ENCODE measurements around the gene HK1. TPM values are rescaled to one million over a fixed set of nuclear protein-coding genes. Genes with fewer than 3 reads are reported as not detected.
A peak's percentile ranks its signal among the peaks of the same experiment; 100 is the strongest.

HK1 gene
- total and polyA plus RNA-seq, 2 donors (not counting 1 experiment from before 2014, with no cell fraction given): 24.7 to 40.8 TPM

GRCh38 chr10:69338133-69338456 lies 59.8 kb downstream of the HK1 start:
- peaks cover 0 to 10% of the 10 kb centered on the region in 2 experiments for H3K36me3 ChIP-seq (replicated peaks in 1 of 2; ENCODE audit: control extremely low read depth in 1 of 2, control insufficient read depth in 1 of 2, extremely low read depth in 1 of 2, insufficient read depth in 2 of 2, low read length in 1 of 2)
- H3K4me2 ChIP-seq (replicated peaks; ENCODE audit: low read depth, low read length, poor library complexity, severe bottlenecking): no peak overlapping the region
- no peak for DNase-seq
- no peaks in the 10 kb centered on the region for H3K27me3 Mint-ChIP-seq
- intact Hi-C loops (cut with micrococcal nuclease): no loop called here
- H3K4me1 Mint-ChIP-seq: peaks cover 53% of the 10 kb centered on the region
- H3K79me2 ChIP-seq (ENCODE audit: control insufficient read depth, insufficient read depth, low read length): peaks cover 97% of the 10 kb centered on the region
- TF ChIP-seq CTCF (IDR thresholded peaks at IDR 0.05) (no peak), EZH2 (IDR thresholded peaks at IDR 0.05; ENCODE audit: borderline replicate concordance, insufficient read depth, low read depth, low read length, poor library complexity, severe bottlenecking) (no peak)
- H3K27ac ChIP-seq (ENCODE audit: low read length in 2 of 2): no peak overlapping the region
- POLR2A ChIA-PET: no interaction called here
- no peak overlapping the region for H3K4me3 ChIP-seq (ENCODE audit: control extremely low read depth in 1 of 5, extremely low read depth in 1 of 5, insufficient read depth in 1 of 5, low read depth in 2 of 5, low read length in 4 of 5)
- no peak overlapping the region for H3K9ac ChIP-seq (ENCODE audit: low read length)
- CTCF ChIA-PET: no interaction called here
- no peaks in the 10 kb centered on the region for H3K9me3 ChIP-seq (ENCODE audit: control extremely low read depth in 1 of 3, control insufficient read depth in 2 of 3, insufficient read depth in 1 of 3, low read length in 2 of 3)
- H3K4me3 Mint-ChIP-seq: no peak overlapping the region
- H2AFZ ChIP-seq (ENCODE audit: insufficient read depth, low read depth, low read length, poor library complexity, severe bottlenecking): no peak overlapping the region
- no peak for ATAC-seq (ENCODE audit: low read depth)
- H3K27me3 ChIP-seq (replicated peaks in 1 of 4; ENCODE audit: control extremely low read depth in 1 of 4, control insufficient read depth in 3 of 4, insufficient read depth in 4 of 4, low read length in 3 of 4): no peaks in the 10 kb centered on the region
- peaks cover 36 to 46% of the 10 kb centered on the region in 2 donors for H3K4me1 ChIP-seq (ENCODE audit: control insufficient read depth in 2 of 2, insufficient read depth in 2 of 2, low read length in 2 of 2)
- WGBS (ENCODE audit: insufficient coverage): 86% methylated on average over 6 of the region's 8 CpGs
- no peaks in the 10 kb centered on the region for H3K9me3 Mint-ChIP-seq (ENCODE audit: insufficient read depth)
- H3K27ac Mint-ChIP-seq: no peak overlapping the region
- H4K20me1 ChIP-seq (ENCODE audit: control insufficient read depth, insufficient read depth, low read length, poor library complexity, severe bottlenecking): peaks cover 34% of the 10 kb centered on the region

- Mint-ChIP-seq H3K27me3 (no peaks in the 10 kb centered on the region), H3K27ac (peak overlapping the region; percentile 61), H3K4me1 (peaks cover 57% of the 10 kb centered on the region), H3K4me3 (no peak overlapping the region), H3K9me3 (ENCODE audit: insufficient read depth) (no peaks in the 10 kb centered on the region)
- peaks cover 97% of the 10 kb centered on the region for H3K79me2 ChIP-seq (ENCODE audit: control insufficient read depth, insufficient read depth, low read length)
- ATAC-seq (ENCODE audit: low read depth): no peak
- POLR2A ChIA-PET: no interaction called here
- no peak overlapping the region for H3K27ac ChIP-seq (ENCODE audit: low read length in 2 of 2)
- H3K4me2 ChIP-seq (replicated peaks; ENCODE audit: low read depth, low read length, poor library complexity, severe bottlenecking): peak overlapping the region; percentile 15
- CTCF ChIA-PET: no interaction called here
- H3K9ac ChIP-seq (ENCODE audit: low read length): no peak overlapping the region
- H3K36me3 ChIP-seq (replicated peaks in 1 of 2; ENCODE audit: control extremely low read depth in 1 of 2, control insufficient read depth in 1 of 2, extremely low read depth in 1 of 2, insufficient read depth in 2 of 2, low read length in 1 of 2): peaks cover 0 to 4% of the 10 kb centered on the region in 2 experiments
- no peak overlapping the region for H2AFZ ChIP-seq (ENCODE audit: insufficient read depth, low read depth, low read length, poor library complexity, severe bottlenecking)
- no peak overlapping the region for H3K4me3 ChIP-seq (ENCODE audit: control extremely low read depth in 1 of 5, extremely low read depth in 1 of 5, insufficient read depth in 1 of 5, low read depth in 2 of 5, low read length in 4 of 5)
- H3K27me3 ChIP-seq (replicated peaks in 1 of 4; ENCODE audit: control extremely low read depth in 1 of 4, control insufficient read depth in 3 of 4, insufficient read depth in 4 of 4, low read length in 3 of 4): no peaks in the 10 kb centered on the region
- no peaks in the 10 kb centered on the region for H3K9me3 ChIP-seq (ENCODE audit: control extremely low read depth in 1 of 3, control insufficient read depth in 2 of 3, insufficient read depth in 1 of 3, low read length in 2 of 3)
- H4K20me1 ChIP-seq (ENCODE audit: control insufficient read depth, insufficient read depth, low read length, poor library complexity, severe bottlenecking): peaks cover 29% of the 10 kb centered on the region
- peaks cover 38 to 50% of the 10 kb centered on the region in 2 donors for H3K4me1 ChIP-seq (ENCODE audit: control insufficient read depth in 2 of 2, insufficient read depth in 2 of 2, low read length in 2 of 2)
- DNase-seq: no peak
- intact Hi-C loops (cut with micrococcal nuclease): no loop called here
- TF ChIP-seq CTCF (IDR thresholded peaks at IDR 0.05) (no peak), EZH2 (IDR thresholded peaks at IDR 0.05; ENCODE audit: borderline replicate concordance, insufficient read depth, low read depth, low read length, poor library complexity, severe bottlenecking) (no peak)
- 86% methylated on average over 8 of the region's 9 CpGs for WGBS (ENCODE audit: insufficient coverage)
These were observed 60.5 kb downstream of the HK1 start for GRCh38 chr10:69338547-69339450.
